ENCODE results near the gene RPUSD2. TPM values are rescaled to one million over a fixed set of nuclear protein-coding genes. Genes with fewer than 3 reads are reported as not detected.

The RPUSD2 gene, protein sequence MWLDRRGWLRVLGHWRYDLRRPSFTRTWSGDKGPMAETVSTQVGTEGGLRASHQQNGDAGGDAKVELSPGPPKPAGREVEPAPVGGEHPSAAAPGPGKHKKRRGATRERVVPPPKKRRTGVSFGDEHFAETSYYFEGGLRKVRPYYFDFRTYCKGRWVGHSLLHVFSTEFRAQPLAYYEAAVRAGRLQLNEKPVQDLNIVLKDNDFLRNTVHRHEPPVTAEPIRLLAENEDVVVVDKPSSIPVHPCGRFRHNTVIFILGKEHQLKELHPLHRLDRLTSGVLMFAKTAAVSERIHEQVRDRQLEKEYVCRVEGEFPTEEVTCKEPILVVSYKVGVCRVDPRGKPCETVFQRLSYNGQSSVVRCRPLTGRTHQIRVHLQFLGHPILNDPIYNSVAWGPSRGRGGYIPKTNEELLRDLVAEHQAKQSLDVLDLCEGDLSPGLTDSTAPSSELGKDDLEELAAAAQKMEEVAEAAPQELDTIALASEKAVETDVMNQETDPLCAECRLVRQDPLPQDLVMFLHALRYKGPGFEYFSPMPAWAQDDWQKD
- total RNA-seq (13.5 TPM), polyA plus RNA-seq (10 to 100 TPM; 21.2 to 27.7 (median 25.6) TPM)

- H3K9me3 ChIP-seq (ENCODE audit: control insufficient read depth in 2 of 2, low read length in 2 of 2), result no peaks in the 10 kb centered on the region
- peaks cover 22% of the 10 kb centered on the region for H3K36me3 ChIP-seq (ENCODE audit: control insufficient read depth, insufficient read depth, low read length)
- ATAC-seq (ENCODE audit: low read depth in 2 of 2) (peak; percentile 61 to 67), DNase-seq (peak; percentile 90 to 94 (median 92))
- Mint-ChIP-seq H3K4me1 (peaks cover 22 to 59% (median 35%) of the 10 kb centered on the region in 4 donors), H3K27me3 (peaks cover 21% of the 10 kb centered on the region), H3K4me3 (peak within 1 kb of the TSS; percentile 96 to 99 (median 98)), H3K9me3 (peaks cover 0 to 1% (median 0%) of the 10 kb centered on the region in 7 donors), H3K27ac (peak within 1 kb of the TSS; percentile 94 to 99 (median 98)), H3K36me3 (peaks cover 9% of the 10 kb centered on the region)
- peak within 1 kb of the TSS; percentile 94 for H3K27ac ChIP-seq (ENCODE audit: insufficient read depth, low read length, poor library complexity, severe bottlenecking)
- H3K27me3 ChIP-seq (ENCODE audit: control insufficient read depth, insufficient read depth, low read length), result no peaks in the 10 kb centered on the region
- H3K4me3 ChIP-seq (ENCODE audit: low read depth, low read length), result peak within 1 kb of the TSS; percentile 87
- H3K4me1 ChIP-seq (ENCODE audit: control insufficient read depth, insufficient read depth, low read length, poor library complexity, severe bottlenecking), result peaks cover 28% of the 10 kb centered on the region
Observed at GRCh38 chr15:40569129-40569953, at the start of gene RPUSD2. RPUSD2 (plus strand) TSS chr15:40569299; CDS start chr15:40569338, 39 bp downstream.

DNA sequence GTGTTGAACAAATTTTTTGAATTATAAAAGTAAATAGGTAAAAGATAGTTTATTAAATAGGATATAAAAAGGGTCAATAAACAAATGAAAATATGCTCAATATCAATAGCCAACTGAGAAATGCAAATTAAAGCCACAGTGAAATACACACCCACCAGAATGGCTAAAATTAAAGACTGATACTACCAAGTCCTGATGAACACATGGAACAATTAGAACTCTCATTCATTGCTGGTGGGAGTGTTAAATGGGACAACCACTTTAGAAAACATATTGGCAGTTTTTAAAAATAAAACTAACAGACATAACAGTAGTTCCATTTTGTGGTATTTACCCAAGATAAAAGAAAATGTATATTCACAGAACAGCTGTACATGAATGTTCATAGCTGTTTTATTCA is 45.5 kb upstream of the RPUSD2 start:
- H3K27me3 Mint-ChIP-seq, result no peaks in the 10 kb centered on the region
- Histone ChIP-seq H3K4me1 (ENCODE audit: control insufficient read depth, insufficient read depth, low read length, poor library complexity, severe bottlenecking) (peaks cover 3% of the 10 kb centered on the region), H3K27me3 (ENCODE audit: control insufficient read depth, insufficient read depth, low read length) (no peaks in the 10 kb centered on the region), H3K36me3 (ENCODE audit: control insufficient read depth, insufficient read depth, low read length) (no peaks in the 10 kb centered on the region), H3K4me3 (ENCODE audit: low read depth, low read length) (no peak overlapping the region), H3K9me3 (ENCODE audit: control insufficient read depth in 2 of 2, low read length in 2 of 2) (no peaks in the 10 kb centered on the region), H3K27ac (ENCODE audit: insufficient read depth, low read length, poor library complexity, severe bottlenecking) (no peak overlapping the region)
- H3K4me3 Mint-ChIP-seq, result no peak overlapping the region
- ATAC-seq (ENCODE audit: low read depth in 2 of 2) (no peak), DNase-seq (no peak)
- no peaks in the 10 kb centered on the region for H3K9me3 Mint-ChIP-seq
- H3K36me3 Mint-ChIP-seq, result peaks cover 8% of the 10 kb centered on the region
- no peak overlapping the region for H3K27ac Mint-ChIP-seq
- H3K4me1 Mint-ChIP-seq, result peaks cover 0 to 5% (median 3%) of the 10 kb centered on the region in 4 donors

DNA sequence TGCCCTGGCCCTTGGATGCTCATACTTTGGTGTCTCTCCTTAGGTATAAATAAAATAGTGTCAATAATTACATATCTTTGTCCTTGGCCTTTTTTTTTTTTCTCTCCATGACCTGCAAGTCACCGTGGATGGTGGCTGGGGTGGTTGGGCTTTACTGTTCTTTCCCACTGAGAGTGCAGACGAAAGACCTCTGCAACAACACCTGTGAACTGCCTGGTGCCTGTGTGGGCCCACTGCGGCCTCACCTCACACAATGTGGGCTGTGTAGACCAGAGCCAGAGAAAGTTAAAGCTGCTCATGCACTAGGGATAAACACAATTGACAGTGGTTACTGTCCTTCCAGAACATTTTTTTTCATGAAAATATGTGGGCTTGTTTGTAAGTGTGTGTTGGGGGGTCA is 43.2 kb upstream of the RPUSD2 start:
- ATAC-seq (ENCODE audit: low read depth in 2 of 2) (no peak), DNase-seq (no peak)
- Mint-ChIP-seq H3K27ac (peak overlapping the region in 1 of 3 donors; percentile 29), H3K27me3 (no peaks in the 10 kb centered on the region), H3K9me3 (no peaks in the 10 kb centered on the region), H3K36me3 (peaks cover 8% of the 10 kb centered on the region), H3K4me1 (peaks cover 0 to 6% (median 2%) of the 10 kb centered on the region in 4 donors), H3K4me3 (no peak overlapping the region)
- H3K36me3 ChIP-seq (ENCODE audit: control insufficient read depth, insufficient read depth, low read length), result no peaks in the 10 kb centered on the region
- H3K9me3 ChIP-seq (ENCODE audit: control insufficient read depth in 2 of 2, low read length in 2 of 2), result no peaks in the 10 kb centered on the region
- H3K27me3 ChIP-seq (ENCODE audit: control insufficient read depth, insufficient read depth, low read length), result no peaks in the 10 kb centered on the region
- no peak overlapping the region for H3K27ac ChIP-seq (ENCODE audit: insufficient read depth, low read length, poor library complexity, severe bottlenecking)
- no peak overlapping the region for H3K4me3 ChIP-seq (ENCODE audit: low read depth, low read length)
- H3K4me1 ChIP-seq (ENCODE audit: control insufficient read depth, insufficient read depth, low read length, poor library complexity, severe bottlenecking), result no peaks in the 10 kb centered on the region

DNA sequence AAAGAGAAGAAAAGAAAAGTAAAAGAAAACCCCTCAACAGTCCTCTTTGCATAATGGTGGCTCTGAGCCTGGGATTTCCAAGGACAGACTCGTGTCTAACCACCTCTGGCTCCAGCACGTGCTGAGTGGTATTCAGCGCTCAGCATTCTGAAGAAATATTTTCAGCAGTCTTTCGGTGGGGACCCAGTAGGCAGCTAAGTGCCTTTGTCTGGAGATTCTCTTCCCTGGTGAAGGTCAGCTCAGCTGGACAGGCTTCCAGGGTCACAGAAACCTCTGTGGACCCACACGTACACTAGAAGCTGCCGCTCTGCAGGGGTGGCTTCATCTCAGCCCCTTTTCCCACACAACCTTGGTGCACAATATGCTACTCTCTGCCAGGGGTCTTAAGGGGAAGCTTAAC is 40.3 kb upstream of the RPUSD2 start:
- Histone ChIP-seq H3K9me3 (ENCODE audit: control insufficient read depth in 2 of 2, low read length in 2 of 2) (no peaks in the 10 kb centered on the region), H3K36me3 (ENCODE audit: control insufficient read depth, insufficient read depth, low read length) (no peaks in the 10 kb centered on the region), H3K27me3 (ENCODE audit: control insufficient read depth, insufficient read depth, low read length) (no peaks in the 10 kb centered on the region), H3K4me3 (ENCODE audit: low read depth, low read length) (no peak overlapping the region), H3K4me1 (ENCODE audit: control insufficient read depth, insufficient read depth, low read length, poor library complexity, severe bottlenecking) (no peaks in the 10 kb centered on the region), H3K27ac (ENCODE audit: insufficient read depth, low read length, poor library complexity, severe bottlenecking) (no peak overlapping the region)
- ATAC-seq (ENCODE audit: low read depth in 2 of 2) (no peak), DNase-seq (no peak)
- Mint-ChIP-seq H3K36me3 (peaks cover 8% of the 10 kb centered on the region), H3K27me3 (no peaks in the 10 kb centered on the region), H3K27ac (no peak overlapping the region), H3K4me1 (peaks cover 0 to 6% (median 0%) of the 10 kb centered on the region in 4 donors), H3K4me3 (no peak overlapping the region), H3K9me3 (no peaks in the 10 kb centered on the region)

GRCh38 chr15:40533763-40534364 is 35.2 kb upstream of the RPUSD2 start:
- Mint-ChIP-seq H3K27ac (peak overlapping the region in 2 of 3 donors; percentile 20 to 33), H3K36me3 (peaks cover 19% of the 10 kb centered on the region)
- peaks cover 2% of the 10 kb centered on the region for H3K36me3 ChIP-seq (ENCODE audit: control insufficient read depth, insufficient read depth, low read length)

GRCh38 chr15:40534371-40534770 is 34.7 kb upstream of the RPUSD2 start:
- Histone ChIP-seq H3K4me1 (ENCODE audit: control insufficient read depth, insufficient read depth, low read length, poor library complexity, severe bottlenecking) (no peaks in the 10 kb centered on the region), H3K27me3 (ENCODE audit: control insufficient read depth, insufficient read depth, low read length) (no peaks in the 10 kb centered on the region), H3K9me3 (ENCODE audit: control insufficient read depth in 2 of 2, low read length in 2 of 2) (no peaks in the 10 kb centered on the region), H3K36me3 (ENCODE audit: control insufficient read depth, insufficient read depth, low read length) (peaks cover 5% of the 10 kb centered on the region), H3K27ac (ENCODE audit: insufficient read depth, low read length, poor library complexity, severe bottlenecking) (no peak overlapping the region), H3K4me3 (ENCODE audit: low read depth, low read length) (no peak overlapping the region)
- Mint-ChIP-seq H3K4me3 (no peak overlapping the region), H3K4me1 (peaks cover 0 to 6% (median 0%) of the 10 kb centered on the region in 4 donors), H3K36me3 (peaks cover 23% of the 10 kb centered on the region), H3K27me3 (no peaks in the 10 kb centered on the region), H3K27ac (peak overlapping the region in 2 of 3 donors; percentile 20 to 33), H3K9me3 (no peaks in the 10 kb centered on the region)
- ATAC-seq (ENCODE audit: low read depth in 2 of 2), result no peak
- no peak for DNase-seq

More at GRCh38 chr15:40533763-40534364, 35.2 kb upstream of the RPUSD2 start:
- Mint-ChIP-seq H3K4me3 (no peak overlapping the region), H3K4me1 (peaks cover 0 to 6% (median 0%) of the 10 kb centered on the region in 4 donors), H3K9me3 (no peaks in the 10 kb centered on the region), H3K27me3 (no peaks in the 10 kb centered on the region)
- Histone ChIP-seq H3K9me3 (ENCODE audit: control insufficient read depth in 2 of 2, low read length in 2 of 2) (no peaks in the 10 kb centered on the region), H3K4me1 (ENCODE audit: control insufficient read depth, insufficient read depth, low read length, poor library complexity, severe bottlenecking) (no peaks in the 10 kb centered on the region), H3K4me3 (ENCODE audit: low read depth, low read length) (no peak overlapping the region), H3K27ac (ENCODE audit: insufficient read depth, low read length, poor library complexity, severe bottlenecking) (no peak overlapping the region), H3K27me3 (ENCODE audit: control insufficient read depth, insufficient read depth, low read length) (no peaks in the 10 kb centered on the region)
- no peak for ATAC-seq (ENCODE audit: low read depth in 2 of 2)
- DNase-seq, result no peak

DNA sequence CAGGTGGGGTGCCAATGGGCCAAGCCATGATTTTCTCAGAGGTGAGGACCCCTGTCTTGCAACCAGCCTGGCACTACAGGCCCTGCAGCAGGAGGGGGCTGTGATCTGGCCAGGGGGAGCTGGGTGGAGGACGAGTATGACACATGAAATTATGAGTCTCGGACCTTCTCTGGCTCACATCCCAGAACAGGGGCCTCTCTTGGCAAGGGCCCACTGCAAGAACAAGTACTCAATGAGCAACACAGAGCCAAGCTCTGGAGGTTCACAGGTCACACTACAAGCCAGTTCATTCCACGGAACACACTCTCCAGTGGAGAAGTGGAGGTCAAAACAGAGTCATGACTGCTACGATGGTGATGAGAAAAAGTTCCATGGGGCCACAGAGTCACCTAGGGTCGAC is 32.6 kb upstream of the RPUSD2 start:
- H3K27me3 ChIP-seq (ENCODE audit: control insufficient read depth, insufficient read depth, low read length), result no peaks in the 10 kb centered on the region
- no peaks in the 10 kb centered on the region for H3K9me3 ChIP-seq (ENCODE audit: control insufficient read depth in 2 of 2, low read length in 2 of 2)
- peaks cover 5% of the 10 kb centered on the region for H3K36me3 ChIP-seq (ENCODE audit: control insufficient read depth, insufficient read depth, low read length)
- DNase-seq, result no peak
- ATAC-seq (ENCODE audit: low read depth in 2 of 2), result no peak
- Mint-ChIP-seq H3K27me3 (no peaks in the 10 kb centered on the region), H3K9me3 (no peaks in the 10 kb centered on the region), H3K27ac (no peak overlapping the region), H3K36me3 (peaks cover 23% of the 10 kb centered on the region), H3K4me3 (no peak overlapping the region), H3K4me1 (no peaks in the 10 kb centered on the region)
- no peak overlapping the region for H3K4me3 ChIP-seq (ENCODE audit: low read depth, low read length)
- no peaks in the 10 kb centered on the region for H3K4me1 ChIP-seq (ENCODE audit: control insufficient read depth, insufficient read depth, low read length, poor library complexity, severe bottlenecking)
- no peak overlapping the region for H3K27ac ChIP-seq (ENCODE audit: insufficient read depth, low read length, poor library complexity, severe bottlenecking)

Measured in CD4-positive, CD25-positive, alpha-beta regulatory T cell (primary cell).